ENCODE results near the gene FEZF1.

DNA sequence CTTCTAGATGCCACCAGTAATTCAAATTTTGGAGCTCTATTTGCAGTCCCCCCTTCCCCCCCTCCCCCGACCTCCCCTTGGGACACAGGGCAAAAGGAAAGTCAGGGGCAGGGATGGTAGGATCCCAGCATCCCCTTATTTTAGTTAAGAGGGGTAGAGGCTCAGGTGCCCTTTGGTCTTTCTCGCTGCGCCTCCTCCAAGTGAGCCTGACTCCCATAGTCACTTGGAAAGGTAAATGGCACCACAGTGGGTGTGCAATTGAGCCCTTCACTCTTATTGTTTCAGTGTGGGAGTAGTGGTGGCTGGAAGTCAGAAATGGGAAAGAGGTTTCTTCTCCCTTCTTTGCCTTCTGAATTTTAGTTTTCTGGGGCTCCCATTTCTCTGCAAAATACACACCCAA lies 8.2 kb upstream of the FEZF1 start:
- TF ChIP-seq, protein P1, sequence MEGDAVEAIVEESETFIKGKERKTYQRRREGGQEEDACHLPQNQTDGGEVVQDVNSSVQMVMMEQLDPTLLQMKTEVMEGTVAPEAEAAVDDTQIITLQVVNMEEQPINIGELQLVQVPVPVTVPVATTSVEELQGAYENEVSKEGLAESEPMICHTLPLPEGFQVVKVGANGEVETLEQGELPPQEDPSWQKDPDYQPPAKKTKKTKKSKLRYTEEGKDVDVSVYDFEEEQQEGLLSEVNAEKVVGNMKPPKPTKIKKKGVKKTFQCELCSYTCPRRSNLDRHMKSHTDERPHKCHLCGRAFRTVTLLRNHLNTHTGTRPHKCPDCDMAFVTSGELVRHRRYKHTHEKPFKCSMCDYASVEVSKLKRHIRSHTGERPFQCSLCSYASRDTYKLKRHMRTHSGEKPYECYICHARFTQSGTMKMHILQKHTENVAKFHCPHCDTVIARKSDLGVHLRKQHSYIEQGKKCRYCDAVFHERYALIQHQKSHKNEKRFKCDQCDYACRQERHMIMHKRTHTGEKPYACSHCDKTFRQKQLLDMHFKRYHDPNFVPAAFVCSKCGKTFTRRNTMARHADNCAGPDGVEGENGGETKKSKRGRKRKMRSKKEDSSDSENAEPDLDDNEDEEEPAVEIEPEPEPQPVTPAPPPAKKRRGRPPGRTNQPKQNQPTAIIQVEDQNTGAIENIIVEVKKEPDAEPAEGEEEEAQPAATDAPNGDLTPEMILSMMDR (IDR thresholded peaks at IDR 0.05) = no peak
- TF ChIP-seq POLR2A (IDR thresholded peaks at IDR 0.05) = no peak
- TF ChIP-seq POLR2AphosphoS5 (IDR thresholded peaks at IDR 0.05) = no peak
- no peak for TF ChIP-seq EP300 (IDR thresholded peaks at IDR 0.05)

Data from upper lobe of left lung (tissue), 4 donors.